Fibroblast of peridontal ligament (primary cell): ENCODE data around the gene GLDN.
A peak's percentile ranks its signal among the peaks of the same experiment; 100 is the strongest.

Experiments used
- DNase-seq: peaks from one replicate; pipeline ENCODE4 v3.0.0-alpha.2; 2010; ENCODE audit errors: extremely low read depth

GLDN gene

GRCh38 chr15:51322621-51323296 lies 18.7 kb upstream of the GLDN start:
- DNase-seq: peak; percentile 71

- no peak for DNase-seq
Measured at GRCh38 chr15:51323749-51324148, 17.7 kb upstream of the GLDN start.

- DNase-seq: no peak
Measured at GRCh38 chr15:51325167-51325566, 16.3 kb upstream of the GLDN start.

- no peak for DNase-seq
Measured at GRCh38 chr15:51327081-51327480, 14.4 kb upstream of the GLDN start.

- DNase-seq: no peak
Measured at GRCh38 chr15:51328926-51329325, 12.5 kb upstream of the GLDN start.

GRCh38 chr15:51331141-51331540 lies 10.3 kb upstream of the GLDN start:
- DNase-seq: no peak

- DNase-seq: peak; percentile 74
Measured at GRCh38 chr15:51332206-51333147, 9.0 kb upstream of the GLDN start.

- DNase-seq: no peak
Measured at GRCh38 chr15:51333571-51333970, 7.9 kb upstream of the GLDN start.

GRCh38 chr15:51334011-51334451 lies 7.4 kb upstream of the GLDN start:
- no peak for DNase-seq

- no peak for DNase-seq
Measured at GRCh38 chr15:51335087-51335486, 6.4 kb upstream of the GLDN start.

GRCh38 chr15:51335538-51336410 lies 5.7 kb upstream of the GLDN start:
- no peak for DNase-seq

- DNase-seq: no peak
Measured at GRCh38 chr15:51338496-51338895, 3.0 kb upstream of the GLDN start, which contains the start of gene CYP19A1. Gene CYP19A1 (minus strand): TSS chr15:51338596. CDS start chr15:51242912, 95,684 bp downstream.

- no peak for DNase-seq
Measured at GRCh38 chr15:51342227-51342999, 958 bp downstream of the GLDN start.

GRCh38 chr15:51343466-51343865 lies 2.0 kb downstream of the GLDN start:
- no peak for DNase-seq

GRCh38 chr15:51346136-51346535 lies 4.7 kb downstream of the GLDN start:
- no peak for DNase-seq

GRCh38 chr15:51348688-51349087 lies 7.2 kb downstream of the GLDN start:
- DNase-seq: peak; percentile 84

GRCh38 chr15:51349156-51349844 lies 7.8 kb downstream of the GLDN start:
- DNase-seq: peak; percentile 82

GRCh38 chr15:51350723-51351122 lies 9.3 kb downstream of the GLDN start:
- no peak for DNase-seq

- DNase-seq: no peak
Measured at GRCh38 chr15:51353976-51354375, 12.5 kb downstream of the GLDN start.

GRCh38 chr15:51355096-51355495 lies 13.6 kb downstream of the GLDN start:
- DNase-seq: no peak
